HEK293 (cell line): ENCODE measurements around the gene ARG1.

ENCODE experiments used
- CTCF ChIA-PET: fragments of 350-600 bp; formaldehyde crosslinking; extraction: SDS; loops from one replicate; lab custom pipeline; 2021; ENCODE audit warnings: antibody characterized with exemption; lab: Yijun Ruan, JAX
- POLR2A ChIA-PET: fragments of 300-600 bp; formaldehyde crosslinking; extraction: SDS; loops from one replicate; lab custom pipeline; 2020; ENCODE audit warnings: antibody characterized with exemption, inconsistent platforms; lab: Yijun Ruan, JAX
- H3K27ac ChIP-seq: fragments of 200-500 bp; sonication (Bioruptor generic); 2 replicates; pipeline ENCODE4 v1.5.1; 2014; ENCODE audit warnings: low read depth, low read length, control low read depth, inconsistent platforms; ENCODE audit errors: extremely low read depth
- H3K36me3 ChIP-seq, 2 experiments: fragments of 200-500 bp in 1 of 2; sonication (Bioruptor generic) in 1 of 2; 1 replicate in 1 of 2; 2 replicates in 1 of 2; pipeline ENCODE4 v1.5.1; 2014 to 2017; ENCODE audit warnings: inconsistent platforms in 2 of 2, low read length in 2 of 2; ENCODE audit not compliant: control insufficient read depth in 2 of 2, insufficient read depth in 1 of 2
- H3K4me1 ChIP-seq: fragments of 200-500 bp; sonication (Bioruptor generic); 2 replicates; pipeline ENCODE4 v1.5.1; 2014; ENCODE audit warnings: mild to moderate bottlenecking, low read length, inconsistent platforms; ENCODE audit not compliant: control insufficient read depth, insufficient read depth
- H3K4me3 ChIP-seq: 2 replicates; pipeline ENCODE4 v1.5.1; 2011; ENCODE audit warnings: low read depth, mild to moderate bottlenecking, control low read depth, low read length, moderate library complexity
- H3K9me3 ChIP-seq: fragments of 200-500 bp; sonication (Bioruptor generic); 2 replicates; pipeline ENCODE4 v1.5.1; 2014; ENCODE audit warnings: low read depth, low read length, inconsistent platforms; ENCODE audit not compliant: control insufficient read depth, insufficient read depth
- HOXD13 ChIP-seq: sonication (generic); formaldehyde crosslinking; IDR thresholded peaks from 2 replicates; pipeline ENCODE4 v1.8.0; 2022; ENCODE audit warnings: missing genetic modification reagents, borderline replicate concordance
- OSR2 ChIP-seq: fragments of 450-650 bp; formaldehyde crosslinking; IDR thresholded peaks from 2 replicates; pipeline ENCODE4 v1.5.1; 2016; ENCODE audit warnings: missing biosample characterization, missing genetic modification characterization
- SP2 ChIP-seq: fragments of 450-650 bp; formaldehyde crosslinking; IDR thresholded peaks from 2 replicates; pipeline ENCODE4 v1.5.1; 2016; ENCODE audit warnings: missing biosample characterization, missing genetic modification characterization
- SP3 ChIP-seq: fragments of 450-650 bp; formaldehyde crosslinking; IDR thresholded peaks from 2 replicates; pipeline ENCODE4 v1.5.1; 2016; ENCODE audit warnings: missing biosample characterization, missing genetic modification characterization
- TCF7L2 ChIP-seq: IDR thresholded peaks from 2 replicates; pipeline ENCODE4 v1.6.1; 2011; ENCODE audit warnings: low read depth, mild to moderate bottlenecking, inconsistent platforms, low read length, moderate library complexity, borderline replicate concordance
- TRIM28 ChIP-seq: IDR thresholded peaks from 2 replicates; pipeline ENCODE4 v1.6.1; 2011; ENCODE audit warnings: low read length, control low read depth, borderline replicate concordance
- ZBTB20 ChIP-seq: fragments of 450-650 bp; formaldehyde crosslinking; IDR thresholded peaks from 2 replicates; pipeline ENCODE4 v1.5.1; 2016; ENCODE audit warnings: missing biosample characterization, missing genetic modification characterization
- ZFHX2 ChIP-seq: fragments of 450-650 bp; formaldehyde crosslinking; conservative IDR thresholded peaks from 2 replicates; pipeline ENCODE4 v1.5.1; 2016; ENCODE audit warnings: missing biosample characterization, missing genetic modification characterization
- ZIC2 ChIP-seq: fragments of 450-650 bp; formaldehyde crosslinking; IDR thresholded peaks from 2 replicates; pipeline ENCODE4 v1.5.1; 2016; ENCODE audit warnings: missing biosample characterization, missing genetic modification characterization
- ZNF133 ChIP-seq: fragments of 450-650 bp; formaldehyde crosslinking; IDR thresholded peaks from 2 replicates; pipeline ENCODE4 v1.5.1; 2016; ENCODE audit warnings: missing biosample characterization, missing genetic modification characterization
- ZNF138 ChIP-seq: fragments of 450-650 bp; formaldehyde crosslinking; IDR thresholded peaks from 2 replicates; pipeline ENCODE4 v1.5.1; 2016; ENCODE audit warnings: missing biosample characterization, missing genetic modification characterization, borderline replicate concordance
- ZNF16 ChIP-seq: fragments of 450-650 bp; formaldehyde crosslinking; IDR thresholded peaks from 2 replicates; pipeline ENCODE4 v1.5.1; 2016; ENCODE audit warnings: low read depth, missing biosample characterization, missing genetic modification characterization
- ZNF169 ChIP-seq: fragments of 450-650 bp; formaldehyde crosslinking; IDR thresholded peaks from 2 replicates; pipeline ENCODE4 v1.5.1; 2016; ENCODE audit warnings: missing biosample characterization, missing genetic modification characterization
- ZNF202 ChIP-seq: fragments of 450-650 bp; formaldehyde crosslinking; IDR thresholded peaks from 2 replicates; pipeline ENCODE4 v1.5.1; 2016; ENCODE audit warnings: missing biosample characterization, missing genetic modification characterization, borderline replicate concordance
- ZNF223 ChIP-seq: fragments of 450-650 bp; formaldehyde crosslinking; IDR thresholded peaks from 2 replicates; pipeline ENCODE4 v1.5.1; 2016; ENCODE audit warnings: missing biosample characterization, missing genetic modification characterization
- ZNF26 ChIP-seq: fragments of 450-650 bp; formaldehyde crosslinking; IDR thresholded peaks from 2 replicates; pipeline ENCODE4 v1.5.1; 2016; ENCODE audit warnings: missing biosample characterization, missing genetic modification characterization
- ZNF292 ChIP-seq: fragments of 450-650 bp; formaldehyde crosslinking; IDR thresholded peaks from 2 replicates; pipeline ENCODE4 v1.5.1; 2016; ENCODE audit warnings: low read depth, missing biosample characterization, missing genetic modification characterization, borderline replicate concordance
- ZNF335 ChIP-seq: fragments of 450-650 bp; formaldehyde crosslinking; conservative IDR thresholded peaks from 2 replicates; pipeline ENCODE4 v1.5.1; 2016; ENCODE audit warnings: missing biosample characterization, missing genetic modification characterization
- ZNF37A ChIP-seq: fragments of 450-650 bp; IDR thresholded peaks from 2 replicates; pipeline ENCODE4 v1.5.1; 2018; ENCODE audit warnings: missing biosample characterization, missing genetic modification characterization
- ZNF513 ChIP-seq: fragments of 450-650 bp; IDR thresholded peaks from 2 replicates; pipeline ENCODE4 v1.5.1; 2018; ENCODE audit warnings: missing biosample characterization, missing genetic modification characterization
- ZNF561 ChIP-seq: fragments of 450-650 bp; IDR thresholded peaks from 2 replicates; pipeline ENCODE4 v1.5.1; 2018; ENCODE audit warnings: missing biosample characterization, missing genetic modification characterization, borderline replicate concordance
- ZNF777 ChIP-seq: fragments of 450-650 bp; formaldehyde crosslinking; IDR thresholded peaks from 2 replicates; pipeline ENCODE4 v1.5.1; 2017; ENCODE audit warnings: missing biosample characterization, missing genetic modification characterization, borderline replicate concordance
- ZNF843 ChIP-seq: fragments of 450-650 bp; formaldehyde crosslinking; IDR thresholded peaks from 2 replicates; pipeline ENCODE4 v1.5.1; 2016; ENCODE audit warnings: missing biosample characterization, missing genetic modification characterization
- ZSCAN4 ChIP-seq: fragments of 450-650 bp; formaldehyde crosslinking; IDR thresholded peaks from 2 replicates; pipeline ENCODE4 v1.5.1; 2017; ENCODE audit warnings: missing biosample characterization, missing genetic modification characterization

Gene ARG1

GRCh38 chr6:131572686-131573415 lies at the start of gene ARG1:
Gene ARG1, plus strand, starts transcription at chr6:131573226. Its CDS starts 57 bp downstream, at chr6:131573283.
- 0 out of 2 replicates have a peak, but pooled peaks cover 5% of the 10 kb centered on the region for H3K4me1 ChIP-seq
- CTCF ChIA-PET: interaction anchor here (0.8 to 1.9 kb wide), 2 partner anchors 53 to 55 kb away, joined by 4 to 7 read pairs; partner anchors contain the start of gene MED23
- no peak within 1 kb of the TSS for H3K27ac ChIP-seq
- TF ChIP-seq ZNF777 (tag by site-specific recombination): no peak
- TF ChIP-seq ZBTB20 (tag by site-specific recombination): no peak
- TF ChIP-seq HOXD13 (CRISPR knock-in tag): no peak
- no peak for TF ChIP-seq TRIM28
- no peak for TF ChIP-seq ZNF26
- TF ChIP-seq ZNF202 (tag by site-specific recombination): no peak
- no peak for TF ChIP-seq ZNF37A (tag by site-specific recombination)
- no peak for TF ChIP-seq ZNF292 (tag by site-specific recombination)
- no peak for TF ChIP-seq ZNF223 (tag by site-specific recombination)
- TF ChIP-seq ZNF335: no peak
- no peak for TF ChIP-seq ZNF16
- no peak for TF ChIP-seq ZSCAN4
- no peak for TF ChIP-seq ZNF843
- POLR2A ChIA-PET: no interaction called here
- H3K9me3 ChIP-seq: no peaks in the 10 kb centered on the region
- no peak within 1 kb of the TSS for H3K4me3 ChIP-seq
- H3K36me3 ChIP-seq: peaks cover 7 to 39% of the 10 kb centered on the region in 2 experiments; a peak in 2 of 3 replicates

- CTCF ChIA-PET: interaction anchor here (0.6 to 1.3 kb wide), 2 partner anchors 10 to 352 kb away, joined by 4 read pairs; no protein-coding TSS in a partner anchor
- no peak for TF ChIP-seq ZNF169
- no peak for TF ChIP-seq ZNF513
- TF ChIP-seq, all 188 proteins: peak for 0
- H3K4me1 ChIP-seq: no peaks in the 10 kb centered on the region
- no peaks in the 10 kb centered on the region for H3K36me3 ChIP-seq
- POLR2A ChIA-PET: no interaction called here
- no peak overlapping the region for H3K27ac ChIP-seq
- H3K4me3 ChIP-seq: no peak overlapping the region
- H3K9me3 ChIP-seq: no peaks in the 10 kb centered on the region
Observed at GRCh38 chr6:131523988-131524673, 48.9 kb upstream of the ARG1 start.

DNA sequence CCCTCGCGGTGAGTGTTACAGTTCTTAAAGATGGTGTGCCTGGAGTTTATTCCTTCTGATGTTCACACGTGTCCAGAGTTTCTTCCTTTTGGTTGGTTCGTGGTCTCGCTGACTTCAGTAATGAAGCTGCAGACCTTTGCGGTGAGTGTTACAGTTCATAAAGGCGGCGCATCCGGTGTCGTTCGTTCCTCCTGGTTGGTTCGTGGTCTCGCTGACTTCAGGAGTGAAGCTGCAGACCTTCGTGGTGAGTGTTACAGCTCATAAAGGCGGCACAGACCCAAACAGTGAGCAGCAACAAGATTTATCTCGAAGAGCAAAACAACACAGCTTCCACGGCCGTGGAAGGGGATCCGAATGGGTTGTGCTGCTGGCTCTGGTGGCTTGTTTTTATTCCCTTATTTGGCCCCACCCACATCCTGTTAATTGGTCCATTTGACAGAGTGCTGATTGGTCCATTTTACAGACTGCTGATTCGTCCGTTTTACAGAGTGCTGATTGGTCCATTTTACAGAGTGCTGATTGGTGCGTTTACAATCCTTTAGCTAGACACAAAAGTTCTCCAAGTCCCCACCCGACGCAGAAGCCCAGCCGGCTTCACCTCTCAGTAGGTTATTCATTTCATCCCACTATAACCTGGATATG lies 48.2 kb upstream of the ARG1 start:
- Histone ChIP-seq H3K4me1 (no peaks in the 10 kb centered on the region), H3K9me3 (no peaks in the 10 kb centered on the region), H3K27ac (no peak overlapping the region), H3K36me3 (no peaks in the 10 kb centered on the region), H3K4me3 (no peak overlapping the region)
- POLR2A ChIA-PET: no interaction called here
- CTCF ChIA-PET: interaction anchor here (1.3 kb wide), 1 partner anchor 9 kb away, joined by 4 read pairs; no protein-coding TSS in a partner anchor
- no peak for TF ChIP-seq SP2 (tag by site-specific recombination)
- TF ChIP-seq ZFHX2 (tag by site-specific recombination): no peak
- TF ChIP-seq TCF7L2: no peak
- TF ChIP-seq ZNF138 (tag by site-specific recombination): no peak
- TF ChIP-seq ZIC2: no peak
- no peak for TF ChIP-seq SP3 (tag by site-specific recombination)
- no peak for TF ChIP-seq ZNF561 (tag by site-specific recombination)
- TF ChIP-seq ZNF133 (tag by site-specific recombination): no peak
- TF ChIP-seq OSR2 (tag by site-specific recombination): no peak
